ENCODE data around the gene ASS1.

DNA sequence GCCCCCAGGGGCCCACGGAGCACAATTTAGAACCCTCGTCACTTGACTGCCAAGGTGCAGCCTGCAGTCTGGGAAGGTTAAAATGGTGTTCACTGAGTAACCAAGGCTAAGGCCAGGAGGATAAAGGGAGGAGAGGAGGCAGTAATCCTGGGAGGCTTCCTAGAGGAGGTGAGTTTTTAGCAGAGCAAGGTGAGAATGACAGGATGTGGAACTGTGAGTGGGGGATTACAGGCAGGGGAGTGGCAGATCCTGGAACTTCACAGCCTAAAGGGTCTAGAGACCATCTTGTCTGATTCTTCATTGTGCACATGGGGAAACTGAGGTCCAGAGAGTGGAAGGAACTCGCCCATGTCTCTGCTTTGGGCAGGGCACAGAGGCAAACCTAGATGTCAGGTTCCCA is 42.5 kb upstream of the ASS1 start:
- TF ChIP-seq CTCF (conservative IDR thresholded peaks at IDR 0.05) (no peak), ZFX (IDR thresholded peaks at IDR 0.05) (no peak)

Measured in C4-2B (cell line).